Measurements from ENCODE around the gene RAD18. TPM values are rescaled to one million over a fixed set of nuclear protein-coding genes. Genes with fewer than 3 reads are reported as not detected.

Gene RAD18
- total RNA-seq, 1 donor from 2014 or later: 8.3 TPM

GRCh38 chr3:8903191-8903590 lies 60.1 kb downstream of the RAD18 start:
- no peak for DNase-seq (ENCODE audit: extremely low read depth, low read depth, low spot score)

GRCh38 chr3:8900869-8901268 lies 62.4 kb downstream of the RAD18 start:
- no peak for DNase-seq (ENCODE audit: extremely low read depth, low read depth, low spot score)

- DNase-seq (ENCODE audit: extremely low read depth, low read depth, low spot score): no peak
Observed at GRCh38 chr3:8899876-8900460, 63.3 kb downstream of the RAD18 start.

GRCh38 chr3:8895829-8896228 lies 67.4 kb downstream of the RAD18 start:
- no peak for DNase-seq (ENCODE audit: extremely low read depth, low read depth, low spot score)

- DNase-seq (ENCODE audit: extremely low read depth, low read depth, low spot score): no peak
Observed at GRCh38 chr3:8893001-8893400, 70.3 kb downstream of the RAD18 start.

- DNase-seq (ENCODE audit: extremely low read depth, low read depth, low spot score): no peak
Observed at GRCh38 chr3:8891774-8892173, 71.5 kb downstream of the RAD18 start.

- no peak for DNase-seq (ENCODE audit: extremely low read depth, low read depth, low spot score)
Observed at GRCh38 chr3:8891303-8891702, 72.0 kb downstream of the RAD18 start.

GRCh38 chr3:8888301-8888915 lies 74.9 kb downstream of the RAD18 start:
- no peak for DNase-seq (ENCODE audit: extremely low read depth, low read depth, low spot score)

- DNase-seq (ENCODE audit: extremely low read depth, low read depth, low spot score): no peak
Observed at GRCh38 chr3:8887435-8888300, 75.6 kb downstream of the RAD18 start.

GRCh38 chr3:8886546-8886945 lies 76.7 kb downstream of the RAD18 start:
- DNase-seq (ENCODE audit: extremely low read depth, low read depth, low spot score): no peak

- DNase-seq (ENCODE audit: extremely low read depth, low read depth, low spot score): no peak
Observed at GRCh38 chr3:8885536-8886316, 77.5 kb downstream of the RAD18 start.

GRCh38 chr3:8884630-8885290 lies 78.5 kb downstream of the RAD18 start:
- no peak for DNase-seq (ENCODE audit: extremely low read depth, low read depth, low spot score)

- DNase-seq (ENCODE audit: extremely low read depth, low read depth, low spot score): no peak
Observed at GRCh38 chr3:8882642-8883041, 80.6 kb downstream of the RAD18 start.

GRCh38 chr3:8882171-8882593 lies 81.1 kb downstream of the RAD18 start:
- no peak for DNase-seq (ENCODE audit: extremely low read depth, low read depth, low spot score)

GRCh38 chr3:8879347-8879944 lies 83.8 kb downstream of the RAD18 start:
- DNase-seq (ENCODE audit: extremely low read depth, low read depth, low spot score): no peak

GRCh38 chr3:8875836-8876235 lies 87.4 kb downstream of the RAD18 start:
- no peak for DNase-seq (ENCODE audit: extremely low read depth, low read depth, low spot score)

- no peak for DNase-seq (ENCODE audit: extremely low read depth, low read depth, low spot score)
Observed at GRCh38 chr3:8873740-8874139, 89.5 kb downstream of the RAD18 start.

GRCh38 chr3:8872261-8872660 lies 91.0 kb downstream of the RAD18 start:
- no peak for DNase-seq (ENCODE audit: extremely low read depth, low read depth, low spot score)

- no peak for DNase-seq (ENCODE audit: extremely low read depth, low read depth, low spot score)
Observed at GRCh38 chr3:8871306-8871705, 92.0 kb downstream of the RAD18 start.

GRCh38 chr3:8870134-8870533 lies 93.1 kb downstream of the RAD18 start:
- DNase-seq (ENCODE audit: extremely low read depth, low read depth, low spot score): no peak

Measured in glomerular endothelial cell (primary cell).